ENCODE measurements around the gene SDF4. TPM values are rescaled to one million over a fixed set of nuclear protein-coding genes. Genes with fewer than 3 reads are reported as not detected.

The SDF4 gene
- total and polyA plus RNA-seq, 2 of the 8 experiments (the other 6 are each of a cell fraction or from before 2014, with no cell fraction given): 45.5 to 75.6 TPM

- Histone ChIP-seq H4K8ac (ENCODE audit: extremely low read depth, insufficient read depth, low read length) (peak overlapping the region; percentile 51; the same call in 1 of the 2 replicates), H2BK15ac (ENCODE audit: low read length) (no peak overlapping the region), H3K23ac (ENCODE audit: insufficient read length) (no peak overlapping the region), H3K36me3 (ENCODE audit: control insufficient read depth in 2 of 4, insufficient read depth in 4 of 4, low read length in 3 of 4) (no peaks in the 10 kb centered on the region), H3K23me2 (ENCODE audit: low read depth, low read length) (no peaks in the 10 kb centered on the region), H3K79me2 (ENCODE audit: control insufficient read depth in 1 of 2, insufficient read depth in 2 of 2, low read length in 2 of 2) (no peaks in the 10 kb centered on the region), H3K4me3 (ENCODE audit: extremely low read depth in 1 of 4, insufficient read depth in 2 of 4, low read depth in 3 of 4, low read length in 4 of 4) (no peak overlapping the region), H3K79me1 (ENCODE audit: low read depth, low read length) (no peaks in the 10 kb centered on the region), H3K56ac (replicated peaks; ENCODE audit: insufficient read length, low read depth, low read length) (no peak overlapping the region), H4K5ac (ENCODE audit: insufficient read length, low read depth, low read length) (no peak overlapping the region), H3K4me2 (ENCODE audit: insufficient read depth in 1 of 2, low read depth in 2 of 2, low read length in 2 of 2) (no peak overlapping the region), H3K9me3 (ENCODE audit: insufficient read depth in 2 of 2, low read depth in 1 of 2, low read length in 1 of 2) (no peaks in the 10 kb centered on the region), H2BK5ac (ENCODE audit: low read depth, low read length) (peak overlapping the region; percentile 56; the same call in 1 of the 2 replicates), H3K18ac (ENCODE audit: extremely low read depth, low read length) (no peak overlapping the region), H2BK12ac (ENCODE audit: low read depth, low read length) (no peak overlapping the region), H2BK20ac (ENCODE audit: low read length) (no peak overlapping the region), H3K27me3 (replicated peaks in 1 of 4; ENCODE audit: control insufficient read depth in 3 of 4, extremely low read depth in 1 of 4, insufficient read depth in 3 of 4, low read length in 3 of 4) (no peaks in the 10 kb centered on the region), H3K27ac (ENCODE audit: low read depth, low read length) (no peak overlapping the region), H2BK120ac (replicated peaks; ENCODE audit: low read depth, low read length) (no peak overlapping the region), H2AK5ac (ENCODE audit: low read depth, low read length) (no peak overlapping the region), H3K14ac (ENCODE audit: insufficient read length) (no peak overlapping the region), H3K9ac (replicated peaks in 1 of 4; ENCODE audit: extremely low read depth in 1 of 4, low read depth in 3 of 4, low read length in 3 of 4) (no peak overlapping the region), H4K20me1 (replicated peaks in 1 of 2; ENCODE audit: control insufficient read depth in 1 of 2, insufficient read depth in 2 of 2, low read length in 2 of 2) (peaks cover 0 to 3% of the 10 kb centered on the region in 2 experiments), H3K4ac (replicated peaks; ENCODE audit: insufficient read length, low read depth, low read length) (no peak overlapping the region), H4K91ac (replicated peaks; ENCODE audit: insufficient read length, low read length) (no peak overlapping the region), H3K4me1 (replicated peaks in 1 of 4; ENCODE audit: control insufficient read depth in 3 of 4, insufficient read depth in 4 of 4, low read length in 3 of 4) (no peaks in the 10 kb centered on the region; a peak in 1 of 7 replicates), H2AFZ (ENCODE audit: low read length) (no peak overlapping the region)
- no peak for FAIRE-seq
- DNase-seq (ENCODE audit: low read depth in 1 of 2, low spot score in 2 of 2): peak in 1 of 2 experiments; percentile 47
- WGBS, 2 experiments (ENCODE audit: extremely low coverage in 1 of 2, insufficient coverage in 1 of 2, insufficient read length in 1 of 2, insufficient replicate concordance in 2 of 2, low coverage in 1 of 2, low lambda C conversion rate in 2 of 2, missing lambda C conversion rate in 1 of 2): 83% methylated on average over 28 of the region's 39 CpGs; no CpG with 5 or more reads in 1 of the 2 experiments
- ChIA-PET POLR2A (ENCODE audit: partially characterized antibody) (interaction anchor here (1.0 kb wide), 1 partner anchor 12 kb away, joined by 3 read pairs; no protein-coding TSS in a partner anchor), CTCF (ENCODE audit: partially characterized antibody) (no interaction called here)
- TF ChIP-seq NANOG (IDR thresholded peaks at IDR 0.05; ENCODE audit: insufficient read depth, low read depth, low read length, poor library complexity, severe bottlenecking) (no peak), CBX5 (IDR thresholded peaks at IDR 0.05; ENCODE audit: low read depth, low read length) (no peak), EP300 (IDR thresholded peaks at IDR 0.05; ENCODE audit: borderline replicate concordance in 1 of 2, low read depth in 2 of 2, low read length in 2 of 2) (no peak), TCF12 (IDR thresholded peaks at IDR 0.05; ENCODE audit: low read depth, low read length) (no peak), TAF7 (optimal IDR thresholded peaks at IDR 0.05; ENCODE audit: borderline replicate concordance, low read depth, low read length) (no peak), KDM5A (IDR thresholded peaks at IDR 0.05; ENCODE audit: low read length) (no peak), EZH2 (IDR thresholded peaks at IDR 0.05; ENCODE audit: low read depth, low read length, severe bottlenecking) (no peak), YY1 (IDR thresholded peaks at IDR 0.05; ENCODE audit: low read depth, low read length) (no peak), EGR1 (IDR thresholded peaks at IDR 0.05; ENCODE audit: borderline replicate concordance, low read depth, low read length) (no peak), POU5F1 (IDR thresholded peaks at IDR 0.05; ENCODE audit: low read depth, low read length) (no peak), KDM4A (IDR thresholded peaks at IDR 0.05; ENCODE audit: low read depth, low read length, severe bottlenecking) (no peak), GABPA (IDR thresholded peaks at IDR 0.05; ENCODE audit: borderline replicate concordance, insufficient read depth, low read length) (no peak)
These were observed 49.1 kb downstream of the SDF4 start for GRCh38 chr1:1182491-1183220.

Measured in H1 (cell line).